ENCODE data around the gene PXDN. TPM values are rescaled to one million over a fixed set of nuclear protein-coding genes. Genes with fewer than 3 reads are reported as not detected.

Gene PXDN
- total RNA-seq, 4 donors from 2014 or later: 26.6 to 254 (median 59.8) TPM

GRCh38 chr2:1773883-1774282 is 29.6 kb upstream of the PXDN start:
- DNase-seq: no peak
- intact Hi-C loops (cut with DNase I; ENCODE audit: low total_unique reads): no loop called here
- no peak for TF ChIP-seq CTCF (IDR thresholded peaks at IDR 0.05)
- Histone ChIP-seq H3K27me3 (no peaks in the 10 kb centered on the region), H3K27ac (no peak overlapping the region), H3K9me3 (no peaks in the 10 kb centered on the region), H3K4me3 (no peak overlapping the region), H3K36me3 (no peaks in the 10 kb centered on the region), H3K4me1 (no peaks in the 10 kb centered on the region)

GRCh38 chr2:1772471-1773267 is 28.4 kb upstream of the PXDN start:
- no peak overlapping the region for H3K4me3 ChIP-seq
- H3K9me3 ChIP-seq: no peaks in the 10 kb centered on the region
- H3K27ac ChIP-seq: no peak overlapping the region
- no peaks in the 10 kb centered on the region for H3K4me1 ChIP-seq
- H3K27me3 ChIP-seq: no peaks in the 10 kb centered on the region
- H3K36me3 ChIP-seq: no peaks in the 10 kb centered on the region
- TF ChIP-seq POLR2A (IDR thresholded peaks at IDR 0.05) (no peak), CTCF (IDR thresholded peaks at IDR 0.05) (no peak)
- intact Hi-C loops (cut with DNase I; ENCODE audit: low total_unique reads): no loop called here
- no peak for DNase-seq

DNA sequence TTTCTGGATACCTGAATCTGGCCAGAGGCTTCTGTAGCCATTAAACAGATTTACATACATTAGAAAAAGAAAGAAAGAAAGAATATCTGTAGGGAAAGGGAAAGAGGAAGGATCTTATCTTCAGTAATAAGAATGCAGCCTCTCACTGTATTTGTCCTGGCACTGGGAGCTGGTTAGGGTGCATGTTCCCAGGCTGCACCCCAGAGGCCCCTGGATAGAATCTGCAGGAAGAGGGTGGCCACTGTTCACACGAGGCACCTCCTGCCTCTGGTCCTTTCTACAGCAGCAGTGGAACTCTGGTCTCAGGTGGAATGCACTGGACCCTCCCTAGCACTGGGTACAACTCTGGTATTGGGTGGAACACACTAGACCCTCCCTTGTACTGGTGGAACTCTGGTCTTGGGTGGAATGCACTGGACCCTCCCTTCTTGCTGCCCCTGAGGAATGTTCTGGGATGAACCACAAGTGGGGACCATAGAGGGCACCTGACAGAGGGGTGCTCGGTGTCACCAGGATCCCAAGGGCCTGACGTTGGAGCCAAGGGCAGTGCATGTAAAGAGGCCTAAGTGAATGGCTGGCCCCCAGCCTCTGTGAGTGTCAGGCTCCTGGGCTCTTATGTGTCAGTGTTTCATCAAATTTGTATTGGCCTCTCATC is 27.4 kb upstream of the PXDN start:
- Histone ChIP-seq H3K36me3 (no peaks in the 10 kb centered on the region), H3K4me3 (no peak overlapping the region), H3K4me1 (no peaks in the 10 kb centered on the region), H3K27me3 (no peaks in the 10 kb centered on the region), H3K9me3 (no peaks in the 10 kb centered on the region), H3K27ac (no peak overlapping the region)
- DNase-seq: no peak
- no peak for TF ChIP-seq CTCF (IDR thresholded peaks at IDR 0.05)
- no peak for TF ChIP-seq POLR2A (IDR thresholded peaks at IDR 0.05)
- intact Hi-C loops (cut with DNase I; ENCODE audit: low total_unique reads): no loop called here

DNA sequence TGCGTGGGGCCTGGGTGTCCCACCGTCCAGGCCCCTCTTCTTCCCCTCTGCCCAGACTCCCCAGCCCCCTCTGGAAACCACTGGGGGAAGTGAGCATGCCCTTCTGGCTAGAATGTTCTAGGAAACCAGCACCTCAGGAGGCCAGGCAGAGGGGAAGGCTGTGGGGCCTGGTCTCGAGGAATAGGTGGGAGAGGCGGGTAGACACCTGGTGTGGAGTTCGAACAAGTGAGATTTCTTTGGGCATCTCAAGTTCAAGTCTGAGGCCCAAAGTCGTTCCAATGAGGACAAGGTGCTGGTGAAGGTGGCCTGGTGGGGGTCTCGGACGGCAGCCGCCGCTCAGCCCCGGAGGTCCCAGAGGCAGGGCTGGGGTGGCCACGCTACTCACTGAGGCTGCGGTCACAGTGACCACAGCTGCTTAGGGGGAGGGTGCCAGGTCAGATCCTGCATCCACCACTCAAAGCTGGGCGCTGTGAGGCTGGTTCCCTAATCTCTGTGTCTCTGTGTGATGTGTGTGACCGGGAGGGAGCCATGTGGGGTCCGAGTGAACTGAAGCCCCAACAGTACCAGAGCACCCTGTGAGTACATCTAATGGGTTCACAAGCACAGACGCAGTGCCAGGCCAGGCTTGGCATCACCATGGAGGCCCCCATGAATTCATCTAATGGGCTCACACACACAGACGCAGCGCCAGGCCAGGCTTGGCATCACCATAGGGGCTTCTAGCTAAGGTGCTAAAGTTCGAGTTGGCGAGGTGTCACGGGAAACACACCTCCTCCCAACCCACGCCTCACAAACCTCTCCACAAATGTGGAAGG is 26.5 kb upstream of the PXDN start:
- no peak for DNase-seq
- no peaks in the 10 kb centered on the region for H3K27me3 ChIP-seq
- no peak for TF ChIP-seq POLR2A (IDR thresholded peaks at IDR 0.05)
- no peak for TF ChIP-seq CTCF (IDR thresholded peaks at IDR 0.05)
- no peaks in the 10 kb centered on the region for H3K4me1 ChIP-seq
- H3K9me3 ChIP-seq: no peaks in the 10 kb centered on the region
- intact Hi-C loops (cut with DNase I; ENCODE audit: low total_unique reads): no loop called here
- H3K27ac ChIP-seq: no peak overlapping the region
- H3K36me3 ChIP-seq: no peaks in the 10 kb centered on the region
- H3K4me3 ChIP-seq: no peak overlapping the region
